SK-MEL-5 (cell line): ENCODE measurements around the gene RELN. TPM values are rescaled to one million over a fixed set of nuclear protein-coding genes. Genes with fewer than 3 reads are reported as not detected.
"Not testable (repeated sequence)": the region's sequence is repeated elsewhere in the genome, so short reads cannot be mapped to it uniquely, and the experiment has no call there.

ENCODE experiments used
- DNase-seq: peaks from one replicate; pipeline ENCODE4 v3.0.0-alpha.2; 2016; ENCODE audit warnings: low read depth, low spot score
- in situ Hi-C: cut with HindIII; loops from 2 replicates; pipeline ENCODE4 v1.10.0; 2016; ENCODE audit warnings: low sequenced_read_pairs, high pct_unique_total_duplicates, low pct_unique_long_range_greater_than_20kb
- total RNA-seq: library from RNA; depleted of rRNA; stranded (reverse); fragments of >200 nt; shearing (Covaris generic); gene quantifications from 2 replicates; pipeline ENCODE4 v1.2.3, GENCODE V29; 2014

RELN gene
- total RNA-seq, 1 experiment from 2014 or later: 5.1 TPM

- in situ Hi-C loops: no loop called here
- no peak for DNase-seq
Measured at GRCh38 chr7:103791894-103792293, 197.6 kb downstream of the RELN start.

DNA sequence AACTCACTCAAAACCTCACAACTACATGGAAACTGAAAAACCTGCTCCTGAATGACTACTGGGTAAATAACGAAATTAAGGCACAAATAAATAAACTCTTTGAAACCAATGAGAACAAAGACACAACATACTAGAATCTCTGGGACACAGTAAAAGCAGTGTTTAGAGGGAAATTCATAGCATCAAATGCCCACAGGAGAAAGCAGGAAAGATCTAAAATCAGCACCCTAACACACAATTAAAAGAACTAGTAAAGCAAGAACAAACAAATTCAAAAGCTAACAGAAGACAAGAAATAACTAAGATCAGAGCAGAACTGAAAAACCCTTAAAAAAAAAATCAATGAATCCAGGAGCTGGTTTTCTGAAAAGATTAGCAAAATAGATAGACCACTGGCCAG, 202.4 kb downstream of the RELN start:
- DNase-seq, in situ Hi-C loops: not testable (repeated sequence)

- in situ Hi-C loops: no loop called here
Measured at GRCh38 chr7:103784646-103785286, 204.7 kb downstream of the RELN start.

GRCh38 chr7:103781409-103781808, 208.0 kb downstream of the RELN start:
- no peak for DNase-seq
- in situ Hi-C loops: no loop called here

More at GRCh38 chr7:103784646-103785286, 204.7 kb downstream of the RELN start:
- DNase-seq: no peak

GRCh38 chr7:103780561-103780960, 208.9 kb downstream of the RELN start:
- DNase-seq, in situ Hi-C loops: not testable (repeated sequence)

- in situ Hi-C loops: no loop called here
- no peak for DNase-seq
Measured at GRCh38 chr7:103777440-103777839, 212.0 kb downstream of the RELN start.

DNA sequence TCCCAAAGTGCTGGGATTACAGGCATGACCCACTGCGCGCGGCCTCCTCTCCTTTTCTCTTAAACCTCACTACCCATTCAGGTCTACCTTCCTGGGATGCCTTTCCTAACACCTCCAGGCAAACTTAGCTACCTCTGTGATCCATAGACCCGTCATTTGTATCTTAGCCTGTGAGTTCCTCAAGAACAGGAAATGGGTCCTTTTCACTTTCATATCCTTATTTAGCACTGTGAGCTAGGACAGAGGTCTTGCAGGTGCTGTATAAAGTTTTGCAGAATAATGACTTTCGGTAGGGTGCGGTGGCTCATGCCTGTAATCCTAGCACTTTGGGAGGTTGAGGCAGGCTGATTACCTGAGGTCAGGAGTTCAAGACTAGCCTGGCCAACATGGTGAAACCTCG, 215.7 kb downstream of the RELN start:
- in situ Hi-C loops: no loop called here
- no peak for DNase-seq

GRCh38 chr7:103772171-103772773, 217.2 kb downstream of the RELN start:
- no peak for DNase-seq
- in situ Hi-C loops: no loop called here

- in situ Hi-C loops: no loop called here
- DNase-seq: no peak
Measured at GRCh38 chr7:103771294-103771693, 218.2 kb downstream of the RELN start.

DNA sequence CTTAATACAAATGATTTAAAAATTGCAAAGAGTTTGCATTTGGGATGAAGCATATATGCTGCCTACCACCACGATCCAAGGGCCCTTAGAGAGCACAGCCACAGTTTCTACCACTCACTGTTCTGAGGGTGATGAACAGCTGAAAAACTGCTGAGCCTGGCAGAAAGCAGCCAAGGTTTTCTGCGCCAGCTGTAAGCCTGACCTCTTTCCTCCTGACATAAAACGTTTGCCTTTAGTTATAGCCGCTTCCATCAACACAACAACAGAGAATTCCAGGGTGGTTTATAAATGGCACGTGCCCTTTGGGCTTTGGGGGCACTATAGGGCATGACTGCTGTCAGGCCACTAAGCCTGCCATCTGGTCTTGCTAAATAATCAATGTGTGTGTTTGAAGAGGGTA, 222.8 kb downstream of the RELN start:
- in situ Hi-C loops: no loop called here
- DNase-seq: no peak

- no peak for DNase-seq
- in situ Hi-C loops: no loop called here
Measured at GRCh38 chr7:103765901-103766300, 223.6 kb downstream of the RELN start.

GRCh38 chr7:103764901-103765300, 224.6 kb downstream of the RELN start:
- DNase-seq: no peak
- in situ Hi-C loops: no loop called here

DNA sequence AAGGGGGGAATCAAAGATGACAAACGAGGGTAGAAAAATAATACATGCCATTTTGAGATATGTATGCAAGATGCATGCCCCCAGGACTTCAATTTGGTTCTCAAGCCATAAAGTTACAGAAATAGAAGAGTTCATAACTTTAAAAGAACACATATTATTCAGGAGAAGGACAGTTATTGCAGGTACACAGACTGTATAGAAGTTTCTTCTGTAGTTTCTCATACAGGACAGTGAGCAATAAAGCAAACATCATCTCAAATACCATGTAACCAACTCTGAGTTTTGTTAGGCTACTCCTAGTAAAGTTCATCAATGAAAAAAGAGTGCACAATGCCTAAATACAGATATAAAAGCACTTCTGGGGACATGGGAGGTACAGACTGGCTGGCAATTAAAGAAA, 226.6 kb downstream of the RELN start:
- no peak for DNase-seq
- in situ Hi-C loops: no loop called here

- DNase-seq: no peak
- in situ Hi-C loops: no loop called here
Measured at GRCh38 chr7:103762065-103762760, 227.2 kb downstream of the RELN start.

GRCh38 chr7:103752995-103753394, 236.5 kb downstream of the RELN start:
- DNase-seq: peak; percentile 41
- in situ Hi-C loops: no loop called here

DNA sequence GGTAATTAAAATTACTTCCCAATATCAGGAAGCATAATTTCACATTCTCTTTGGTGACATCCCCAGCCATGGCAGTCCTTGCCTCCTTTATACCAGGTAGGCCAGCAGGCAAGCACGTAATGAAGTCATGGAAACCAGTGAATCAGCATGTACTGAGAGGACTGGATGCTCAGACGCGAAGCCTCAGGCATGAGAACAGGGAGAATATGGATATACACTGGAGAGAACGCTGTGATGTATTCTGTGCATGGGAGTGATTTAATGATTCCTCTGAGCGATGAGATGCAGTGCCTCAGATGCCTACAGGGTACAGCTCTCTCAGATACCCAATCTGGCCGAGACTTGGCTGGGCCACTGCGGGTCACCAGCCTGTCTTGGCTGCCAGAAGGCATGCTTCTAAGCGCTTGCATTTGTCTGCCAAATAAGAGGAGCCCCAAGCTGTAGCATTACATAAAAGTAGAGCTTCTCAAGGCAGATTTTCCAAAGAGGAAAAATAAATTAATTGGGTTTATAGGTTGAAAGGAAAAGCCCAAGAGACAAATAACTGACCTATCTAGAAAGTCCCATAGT, 238.1 kb downstream of the RELN start:
- no peak for DNase-seq
- in situ Hi-C loops: no loop called here

- no peak for DNase-seq
- in situ Hi-C loops: no loop called here
Measured at GRCh38 chr7:103748680-103749079, 240.8 kb downstream of the RELN start.

GRCh38 chr7:103735377-103735776, 254.1 kb downstream of the RELN start:
- in situ Hi-C loops: no loop called here
- peak; percentile 32 for DNase-seq

DNA sequence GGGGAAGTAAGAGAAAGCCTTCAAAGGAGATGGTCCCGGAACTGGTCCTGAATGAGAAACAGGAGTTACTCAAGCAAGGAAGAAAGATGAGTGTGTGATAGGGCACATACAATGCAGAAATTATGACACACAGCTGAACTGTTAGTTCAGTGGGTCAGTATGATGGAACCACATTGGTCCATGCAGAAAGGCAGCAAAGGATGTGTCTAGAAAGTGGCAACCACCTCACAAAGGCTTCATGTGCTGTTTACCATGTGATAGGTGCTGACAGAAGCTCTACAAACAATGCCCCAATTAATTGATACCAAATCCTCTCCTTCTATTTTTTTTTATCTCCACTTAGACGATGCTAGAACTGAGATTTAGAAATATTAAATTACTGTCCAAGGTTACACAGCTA, 258.3 kb downstream of the RELN start:
- DNase-seq: no peak
- in situ Hi-C loops: no loop called here
